ENCODE results near the gene MPC1L. TPM values are rescaled to one million over a fixed set of nuclear protein-coding genes. Genes with fewer than 3 reads are reported as not detected.
A peak's percentile ranks its signal among the peaks of the same experiment; 100 is the strongest.

The MPC1L gene
- polyA plus RNA-seq, 6 donors from 2014 or later = not detected

GRCh38 chrX:40646489-40647306 lies 23.5 kb downstream of the MPC1L start:
- Mint-ChIP-seq H3K27me3 (no peaks in the 10 kb centered on the region), H3K4me3 (peak overlapping the region; percentile 83 to 99 (median 97)), H3K9me3 (peaks cover 0 to 2% (median 0%) of the 10 kb centered on the region in 7 donors), H3K27ac (peak overlapping the region; percentile 94 to 99 (median 96)), H3K36me3 (peaks cover 9 to 11% of the 10 kb centered on the region in 2 donors), H3K4me1 (peaks cover 39 to 54% (median 44%) of the 10 kb centered on the region in 3 donors)
- ATAC-seq (ENCODE audit: low read depth in 2 of 2) = peak; percentile 12 to 27
- DNase-seq = peak; percentile 39

- Mint-ChIP-seq H3K27ac (peak within 1 kb of the TSS; percentile 96 to 100 (median 98)), H3K4me3 (peak within 1 kb of the TSS; percentile 83 to 99 (median 97))
Observed at GRCh38 chrX:40647307-40648197, 24.3 kb downstream of the MPC1L start, which contains the start of gene CXorf38. TSS of gene CXorf38 (minus strand) at chrX:40647561. CDS start at chrX:40647520, 41 bp downstream.

GRCh38 chrX:40651620-40652223 lies 28.5 kb downstream of the MPC1L start:
- Mint-ChIP-seq H3K27ac (peak overlapping the region in 2 of 6 donors; percentile 5 to 19), H3K4me1 (peaks cover 9 to 11% (median 9%) of the 10 kb centered on the region in 3 donors), H3K36me3 (peaks cover 12 to 19% of the 10 kb centered on the region in 2 donors), H3K9me3 (no peaks in the 10 kb centered on the region), H3K27me3 (no peaks in the 10 kb centered on the region), H3K4me3 (no peak overlapping the region)
- ATAC-seq (ENCODE audit: low read depth in 2 of 2) (no peak), DNase-seq (peak; percentile 69)

More at GRCh38 chrX:40647307-40648197, 24.3 kb downstream of the MPC1L start, which contains the start of gene CXorf38:
- H3K4me1 Mint-ChIP-seq = peaks cover 33 to 46% (median 38%) of the 10 kb centered on the region in 3 donors
- peak; percentile 94 for DNase-seq
- H3K9me3 Mint-ChIP-seq = no peaks in the 10 kb centered on the region
- peak; percentile 69 to 71 for ATAC-seq (ENCODE audit: low read depth in 2 of 2)
- peaks cover 0 to 2% of the 10 kb centered on the region in 2 donors for H3K36me3 Mint-ChIP-seq
- no peaks in the 10 kb centered on the region for H3K27me3 Mint-ChIP-seq

- peak overlapping the region in 2 of 6 donors; percentile 34 to 54 for H3K27ac Mint-ChIP-seq
Observed at GRCh38 chrX:40652664-40653063, 29.4 kb downstream of the MPC1L start.

GRCh38 chrX:40653535-40653934 lies 30.3 kb downstream of the MPC1L start:
- DNase-seq = no peak
- ATAC-seq (ENCODE audit: low read depth in 2 of 2) = no peak
- no peaks in the 10 kb centered on the region for H3K9me3 Mint-ChIP-seq
- H3K27ac Mint-ChIP-seq = no peak overlapping the region
- no peaks in the 10 kb centered on the region for H3K27me3 Mint-ChIP-seq
- peaks cover 12 to 19% of the 10 kb centered on the region in 2 donors for H3K36me3 Mint-ChIP-seq
- H3K4me3 Mint-ChIP-seq = no peak overlapping the region
- peaks cover 0 to 6% (median 4%) of the 10 kb centered on the region in 3 donors for H3K4me1 Mint-ChIP-seq

More at GRCh38 chrX:40652664-40653063, 29.4 kb downstream of the MPC1L start:
- ATAC-seq (ENCODE audit: low read depth in 2 of 2) (no peak), DNase-seq (no peak)
- Mint-ChIP-seq H3K9me3 (no peaks in the 10 kb centered on the region), H3K27me3 (no peaks in the 10 kb centered on the region), H3K4me3 (no peak overlapping the region), H3K36me3 (peaks cover 12 to 19% of the 10 kb centered on the region in 2 donors), H3K4me1 (peaks cover 5 to 6% (median 6%) of the 10 kb centered on the region in 3 donors)

GRCh38 chrX:40660381-40660780 lies 37.2 kb downstream of the MPC1L start:
- no peak for DNase-seq
- Mint-ChIP-seq H3K4me1 (no peaks in the 10 kb centered on the region), H3K27me3 (no peaks in the 10 kb centered on the region), H3K36me3 (peaks cover 29 to 32% of the 10 kb centered on the region in 2 donors), H3K4me3 (no peak overlapping the region), H3K27ac (no peak overlapping the region), H3K9me3 (no peaks in the 10 kb centered on the region)
- no peak for ATAC-seq (ENCODE audit: low read depth in 2 of 2)

- H3K36me3 Mint-ChIP-seq = peaks cover 37 to 40% of the 10 kb centered on the region in 2 donors
- DNase-seq (no peak), ATAC-seq (ENCODE audit: low read depth in 2 of 2) (no peak)
- no peak overlapping the region for H3K4me3 Mint-ChIP-seq
- no peaks in the 10 kb centered on the region for H3K9me3 Mint-ChIP-seq
- no peaks in the 10 kb centered on the region for H3K4me1 Mint-ChIP-seq
- no peaks in the 10 kb centered on the region for H3K27me3 Mint-ChIP-seq
- H3K27ac Mint-ChIP-seq = no peak overlapping the region
Observed at GRCh38 chrX:40661489-40661888, 38.3 kb downstream of the MPC1L start.

- no peaks in the 10 kb centered on the region for H3K4me1 Mint-ChIP-seq
- H3K4me3 Mint-ChIP-seq = no peak overlapping the region
- no peaks in the 10 kb centered on the region for H3K27me3 Mint-ChIP-seq
- peaks cover 52 to 55% of the 10 kb centered on the region in 2 donors for H3K36me3 Mint-ChIP-seq
- peak overlapping the region in 1 of 6 donors; percentile 5 for H3K27ac Mint-ChIP-seq
- ATAC-seq (ENCODE audit: low read depth in 2 of 2) = peak in 1 of 2 donors; percentile 23
- no peaks in the 10 kb centered on the region for H3K9me3 Mint-ChIP-seq
- no peak for DNase-seq
Observed at GRCh38 chrX:40663078-40663740, 40.0 kb downstream of the MPC1L start.

GRCh38 chrX:40663880-40664630 lies 40.8 kb downstream of the MPC1L start:
- no peak overlapping the region for H3K4me3 Mint-ChIP-seq
- H3K36me3 Mint-ChIP-seq = peaks cover 53 to 61% of the 10 kb centered on the region in 2 donors
- H3K4me1 Mint-ChIP-seq = no peaks in the 10 kb centered on the region
- peak overlapping the region in 1 of 6 donors; percentile 56 for H3K27ac Mint-ChIP-seq
- H3K27me3 Mint-ChIP-seq = no peaks in the 10 kb centered on the region
- no peak for ATAC-seq (ENCODE audit: low read depth in 2 of 2)
- no peak for DNase-seq
- H3K9me3 Mint-ChIP-seq = no peaks in the 10 kb centered on the region

- H3K4me1 Mint-ChIP-seq = no peaks in the 10 kb centered on the region
- ATAC-seq (ENCODE audit: low read depth in 2 of 2) = no peak
- no peak overlapping the region for H3K27ac Mint-ChIP-seq
- H3K27me3 Mint-ChIP-seq = no peaks in the 10 kb centered on the region
- no peaks in the 10 kb centered on the region for H3K9me3 Mint-ChIP-seq
- H3K36me3 Mint-ChIP-seq = peaks cover 46 to 47% of the 10 kb centered on the region in 2 donors
- no peak for DNase-seq
- no peak overlapping the region for H3K4me3 Mint-ChIP-seq
Observed at GRCh38 chrX:40671126-40671525, 47.9 kb downstream of the MPC1L start.
